ACHN (cell line): ENCODE measurements around the gene PPEF2.
"Not testable (repeated sequence)": the region's sequence is repeated elsewhere in the genome, so short reads cannot be mapped to it uniquely, and the experiment has no call there.

Experiments used
- DNase-seq: peaks from one replicate; pipeline ENCODE4 v3.0.0-alpha.2; 2015
- in situ Hi-C: cut with HindIII; loops from 2 replicates; pipeline ENCODE4 v1.10.0; 2017; ENCODE audit warnings: low sequenced_read_pairs, low pct_ligation_motif_present, low pct_unique_long_range_greater_than_20kb

The PPEF2 gene

DNA sequence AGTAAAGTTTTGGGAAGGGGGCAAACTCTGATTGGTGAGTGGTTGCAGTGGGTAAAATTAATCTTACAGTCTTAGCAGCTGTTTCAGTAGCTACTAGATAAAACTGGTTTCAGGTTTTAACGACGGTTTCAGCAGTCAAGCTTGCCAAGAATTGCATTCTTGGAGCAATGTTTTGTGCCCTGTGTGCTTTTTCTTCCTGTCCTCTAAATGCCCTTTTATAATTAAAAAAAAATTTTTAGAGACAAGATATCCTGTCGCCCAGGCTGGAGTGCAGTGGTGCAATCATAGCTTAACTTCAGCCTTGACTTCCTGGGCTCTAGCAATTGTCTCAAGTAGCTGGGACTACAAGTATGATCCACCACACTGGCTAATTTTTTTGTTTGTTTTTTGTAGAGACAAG, 6.3 kb upstream of the PPEF2 start:
- in situ Hi-C loops, result no loop called here
- no peak for DNase-seq

GRCh38 chr4:75907966-75908365, 5.7 kb upstream of the PPEF2 start:
- DNase-seq, result no peak

DNA sequence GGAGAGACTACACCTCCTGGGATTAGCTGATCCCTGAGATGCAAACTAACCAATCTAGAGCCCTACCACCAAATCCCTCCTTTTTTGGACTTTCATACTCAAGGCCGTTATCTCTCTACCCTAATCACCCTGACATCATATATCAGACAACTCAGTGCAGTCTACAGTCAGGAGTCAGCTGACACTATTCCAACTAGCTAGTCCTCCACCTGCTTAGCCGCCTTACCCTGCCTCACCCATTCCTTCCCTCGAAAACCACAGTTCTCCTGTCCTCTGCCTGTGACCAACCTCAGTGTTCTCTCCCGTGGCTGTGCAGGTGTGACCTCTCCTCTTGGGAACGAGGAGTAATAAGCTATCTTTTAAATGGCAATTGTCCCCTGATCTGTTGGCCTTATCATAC, 1.8 kb upstream of the PPEF2 start:
- no peak for DNase-seq
- in situ Hi-C loops, result no loop called here

More at GRCh38 chr4:75907966-75908365, 5.7 kb upstream of the PPEF2 start:
- in situ Hi-C loops, result no loop called here

GRCh38 chr4:75898536-75898935, 3.7 kb downstream of the PPEF2 start:
- DNase-seq, result no peak
- in situ Hi-C loops, result no loop called here

DNA sequence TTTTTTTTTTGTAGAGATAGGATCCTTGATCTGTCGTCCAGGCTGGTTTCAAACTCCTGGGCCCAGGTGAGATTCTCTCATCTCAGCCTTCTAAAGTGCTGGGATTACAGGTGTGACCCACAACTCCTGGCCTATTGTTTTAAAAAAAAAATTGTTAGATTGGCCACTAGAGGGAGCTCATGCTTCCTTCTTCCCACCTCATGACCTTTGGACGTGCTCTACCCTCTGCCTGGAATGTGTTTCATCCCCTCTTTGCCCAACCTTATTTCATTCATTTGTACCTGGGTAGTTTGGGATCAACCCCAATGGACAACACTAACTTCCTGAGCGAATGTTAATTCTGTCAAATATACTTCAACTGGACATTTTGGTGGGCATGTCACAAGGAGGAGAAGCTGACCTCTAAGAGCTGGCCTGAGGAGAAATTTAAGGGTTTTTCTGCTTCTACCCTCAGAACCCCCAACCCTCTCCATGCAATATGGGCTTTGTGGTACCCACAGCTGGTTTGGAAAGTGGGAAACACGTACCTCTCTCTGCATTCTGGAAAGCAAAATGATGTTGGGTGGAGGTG, 6.4 kb downstream of the PPEF2 start:
- in situ Hi-C loops, result no loop called here

DNA sequence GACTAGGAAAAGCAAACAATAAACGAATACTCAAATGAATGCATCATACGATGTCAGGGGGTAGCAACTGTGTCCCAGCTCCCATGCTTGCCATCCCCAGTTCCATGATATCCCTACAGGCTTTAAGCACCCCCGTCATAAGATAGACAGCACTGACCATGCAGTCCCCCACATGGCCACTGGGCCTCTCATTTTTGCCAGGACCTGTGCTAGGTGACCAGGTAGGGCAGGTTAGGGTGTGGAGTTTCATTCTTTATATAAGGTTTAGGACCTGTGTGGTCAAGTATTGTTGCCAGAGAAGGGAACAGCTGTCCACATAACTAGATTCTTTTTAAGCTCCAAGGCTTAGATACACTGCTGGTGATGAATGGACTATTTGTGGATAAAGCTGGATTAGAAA, 9.7 kb downstream of the PPEF2 start:
- in situ Hi-C loops, result no loop called here
- peak; percentile 4 for DNase-seq

More for the DNA sequence above, 6.4 kb downstream of the PPEF2 start:
- peak; percentile 36 for DNase-seq

GRCh38 chr4:75891611-75892010, 10.6 kb downstream of the PPEF2 start:
- in situ Hi-C loops, result no loop called here
- no peak for DNase-seq

- no peak for DNase-seq
- in situ Hi-C loops, result no loop called here
Observed at GRCh38 chr4:75889537-75890199, 12.6 kb downstream of the PPEF2 start.

- in situ Hi-C loops, result no loop called here
Observed at GRCh38 chr4:75886104-75886503, 16.1 kb downstream of the PPEF2 start.

GRCh38 chr4:75881476-75881875, 20.8 kb downstream of the PPEF2 start:
- no peak for DNase-seq
- in situ Hi-C loops, result no loop called here

More at GRCh38 chr4:75886104-75886503, 16.1 kb downstream of the PPEF2 start:
- DNase-seq, result no peak

- DNase-seq, result no peak
- in situ Hi-C loops, result no loop called here
Observed at GRCh38 chr4:75880278-75880677, 22.0 kb downstream of the PPEF2 start.

DNA sequence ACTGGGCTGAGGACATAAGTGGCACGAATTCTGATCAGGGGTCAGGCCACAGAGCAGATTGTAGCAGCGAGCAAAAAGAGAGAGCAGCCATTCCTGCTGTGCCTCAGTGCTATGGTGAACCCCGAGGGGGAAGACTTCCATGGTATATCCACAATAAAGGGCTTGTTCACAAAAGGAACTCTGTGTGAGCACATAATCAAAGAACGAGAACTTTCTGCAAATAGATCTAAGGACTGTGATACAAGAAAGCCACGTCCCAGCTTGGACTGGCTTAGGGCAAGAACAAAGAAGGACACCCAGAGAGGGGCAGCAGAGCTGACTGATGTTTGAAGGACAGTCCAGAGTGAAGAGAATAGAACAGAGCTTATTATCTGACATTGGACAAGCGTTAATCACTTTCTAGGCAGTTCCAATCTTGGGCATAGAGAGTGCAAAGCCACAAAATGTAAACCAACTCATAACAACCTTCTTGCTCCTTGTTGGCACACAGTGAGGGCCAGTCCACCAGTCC, 24.0 kb downstream of the PPEF2 start:
- no peak for DNase-seq
- in situ Hi-C loops, result no loop called here

GRCh38 chr4:75876218-75876617, 26.0 kb downstream of the PPEF2 start:
- in situ Hi-C loops, result no loop called here
- DNase-seq, result no peak

DNA sequence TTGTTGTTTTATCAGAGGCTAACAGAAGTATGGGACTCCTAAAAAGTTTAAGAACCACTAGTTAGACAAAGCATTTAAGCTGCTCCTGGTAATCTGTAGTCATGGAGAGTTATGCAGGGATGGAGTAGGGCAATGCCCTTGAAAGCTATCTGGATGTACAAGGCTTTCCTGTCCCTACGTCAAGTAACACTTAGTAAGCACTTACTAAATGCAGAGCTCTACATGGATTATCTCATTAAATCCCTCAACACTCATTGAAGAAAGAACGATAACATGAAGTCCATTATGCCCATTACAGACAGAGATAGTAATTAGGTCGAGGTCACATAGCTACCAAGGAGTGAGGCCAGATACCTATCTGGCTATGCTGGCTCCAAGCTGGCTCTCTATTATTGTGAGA, 33.2 kb downstream of the PPEF2 start:
- no peak for DNase-seq
- in situ Hi-C loops, result no loop called here

GRCh38 chr4:75867130-75867529, 35.1 kb downstream of the PPEF2 start:
- in situ Hi-C loops, result no loop called here

GRCh38 chr4:75860606-75861005, 41.6 kb downstream of the PPEF2 start:
- in situ Hi-C loops, result no loop called here

More at GRCh38 chr4:75867130-75867529, 35.1 kb downstream of the PPEF2 start:
- peak; percentile 11 for DNase-seq

DNA sequence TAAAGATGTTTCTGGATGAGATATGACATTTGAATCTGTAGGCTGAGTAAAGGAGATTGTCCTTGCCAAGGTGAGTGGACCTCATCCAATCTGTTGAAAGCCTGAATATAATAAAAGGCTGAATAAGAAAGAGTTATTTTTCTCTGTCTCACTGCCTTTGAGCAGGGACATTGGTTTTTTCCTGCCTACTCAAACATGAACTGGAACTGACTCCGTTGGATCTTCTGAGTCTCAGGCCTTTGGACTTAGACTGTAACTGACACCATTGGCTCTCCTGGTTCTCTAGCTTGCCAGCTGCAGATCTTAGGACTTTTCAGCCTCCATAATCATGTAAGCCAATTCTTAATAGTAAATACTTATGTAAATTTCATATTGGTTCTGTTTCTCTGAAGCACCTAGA, 43.5 kb downstream of the PPEF2 start:
- in situ Hi-C loops, result no loop called here
- no peak for DNase-seq

More at GRCh38 chr4:75860606-75861005, 41.6 kb downstream of the PPEF2 start:
- no peak for DNase-seq

GRCh38 chr4:75849461-75849860, 52.8 kb downstream of the PPEF2 start:
- in situ Hi-C loops, result no loop called here
- no peak for DNase-seq

GRCh38 chr4:75848891-75849290, 53.4 kb downstream of the PPEF2 start:
- no peak for DNase-seq
- in situ Hi-C loops, result no loop called here

DNA sequence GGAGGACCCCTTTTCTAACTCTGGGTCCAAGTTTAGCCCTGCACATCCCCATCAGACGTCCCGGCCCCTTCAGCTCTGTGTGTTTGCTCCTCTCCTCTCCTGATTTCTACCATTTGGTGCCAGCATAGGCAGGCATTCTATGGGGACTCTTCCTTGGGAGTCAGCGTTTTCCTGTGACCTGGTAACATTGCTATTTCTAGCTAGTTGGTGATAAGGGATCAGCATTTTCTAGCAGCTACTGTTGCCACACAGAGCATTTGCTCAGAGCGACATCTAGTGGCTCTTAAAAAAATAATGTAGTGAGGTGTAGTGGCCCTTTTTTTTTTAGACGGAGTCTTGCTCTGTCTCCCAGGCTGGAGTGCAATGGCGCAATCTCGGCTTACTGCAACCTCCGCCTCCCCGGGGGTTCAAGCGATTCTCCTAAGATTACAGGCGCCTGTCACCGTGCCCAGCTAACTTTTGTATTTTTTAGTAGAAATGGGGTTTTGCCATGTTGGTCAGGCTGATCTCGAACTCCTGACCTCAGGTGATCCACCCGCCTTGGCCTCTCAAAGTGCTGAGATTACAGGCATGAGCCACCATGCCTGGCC, 54.0 kb downstream of the PPEF2 start:
- in situ Hi-C loops, result not testable (repeated sequence)
- DNase-seq, result peak; percentile 82
